ENCODE data around the gene RNF44. TPM values are rescaled to one million over a fixed set of nuclear protein-coding genes. Genes with fewer than 3 reads are reported as not detected.
"Not testable (repeated sequence)": the region's sequence is repeated elsewhere in the genome, so short reads cannot be mapped to it uniquely, and the experiment has no call there.

Gene RNF44
- total and polyA plus RNA-seq, 2 of the 4 experiments (the other 2 are of a cell fraction): 0.54 to 12.4 TPM

DNA sequence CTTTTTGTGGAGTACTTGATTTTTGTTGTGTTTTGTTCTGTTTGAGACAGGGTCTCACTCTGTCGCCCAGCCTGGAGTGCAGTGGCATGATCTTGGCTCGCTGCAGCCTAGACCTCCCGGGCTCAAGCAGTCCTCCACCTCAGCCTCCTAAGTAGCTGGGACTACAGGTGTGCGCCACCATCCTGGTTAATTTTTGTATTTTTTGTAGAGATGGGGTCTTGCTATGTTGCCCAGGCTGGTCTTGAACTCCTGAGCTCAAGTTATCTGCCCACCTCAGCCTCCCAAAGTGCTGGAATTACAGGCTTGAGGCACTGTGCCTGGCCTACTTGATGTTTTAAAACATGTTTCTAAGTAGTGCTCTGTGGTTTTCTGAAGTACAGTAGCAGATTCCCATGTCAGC is 50.0 kb downstream of the RNF44 start:
- no CpG with 5 or more reads among the region's 4 CpGs for WGBS, 2 experiments (ENCODE audit: extremely low coverage in 2 of 2, insufficient read length in 1 of 2)
- H2BK120ac ChIP-seq (ENCODE audit: low read depth, low read length); in situ Hi-C loops (cut with MboI; ENCODE audit: low sequenced_read_pairs); H4K8ac ChIP-seq (ENCODE audit: low read depth in 2 of 2, low read length in 2 of 2); ATAC-seq (ENCODE audit: low read depth); H2BK20ac ChIP-seq (ENCODE audit: low read depth, low read length); H3K9me3 ChIP-seq (ENCODE audit: control insufficient read depth, insufficient read depth, low read length); H3K9ac ChIP-seq (ENCODE audit: low read depth, low read length); H3K4me1 ChIP-seq (ENCODE audit: control insufficient read depth, insufficient read depth, low read length); BruUV-seq (replicated peaks); H4K91ac ChIP-seq (ENCODE audit: insufficient read depth, low read depth, low read length); H3K4ac ChIP-seq (ENCODE audit: low read depth, low read length); H3K27me3 ChIP-seq (ENCODE audit: control insufficient read depth, insufficient read depth, low read length); dilution Hi-C loops (cut with HindIII; ENCODE audit: low sequenced_read_pairs, unreplicated experiment); H3K4me3 ChIP-seq (ENCODE audit: insufficient read depth, low read depth, low read length); intact Hi-C loops (cut with micrococcal nuclease); H2AFZ ChIP-seq (replicated peaks; ENCODE audit: low read length, poor library complexity); H3K14ac ChIP-seq (replicated peaks; ENCODE audit: low read depth, low read length); H2AK5ac ChIP-seq (ENCODE audit: low read depth, low read length); H2BK15ac ChIP-seq (ENCODE audit: low read depth, low read length); H3K56ac ChIP-seq (ENCODE audit: extremely low read depth, insufficient read depth, low read length); H3K18ac ChIP-seq (ENCODE audit: low read depth, low read length); CTCF ChIA-PET; H2BK5ac ChIP-seq (ENCODE audit: low read depth, low read length, poor library complexity, severe bottlenecking); H3K4me2 ChIP-seq (ENCODE audit: low read depth, low read length); H3K23ac ChIP-seq (ENCODE audit: low read depth, low read length); H3K27ac ChIP-seq (ENCODE audit: insufficient read depth, low read length); POLR2A ChIA-PET (ENCODE audit: unreplicated experiment); H4K5ac ChIP-seq (ENCODE audit: low read depth, low read length); DNase-seq; H2AK9ac ChIP-seq (replicated peaks; ENCODE audit: low read depth, low read length, poor library complexity): not testable (repeated sequence)
- H3K79me1 ChIP-seq (ENCODE audit: low read depth in 1 of 2, low read length in 2 of 2): peaks cover 49 to 64% of the 10 kb centered on the region in 2 experiments
- H3K36me3 ChIP-seq (ENCODE audit: control insufficient read depth, insufficient read depth, low read length): peaks cover 30% of the 10 kb centered on the region
- peaks cover 16% of the 10 kb centered on the region for H3K9me1 ChIP-seq (ENCODE audit: insufficient read depth, low read length)
- peaks cover 15% of the 10 kb centered on the region; the same call in 1 of the 2 replicates for H4K20me1 ChIP-seq (ENCODE audit: insufficient read depth, low read length)

Data from IMR-90 (cell line).